HL-60 (cell line): Measurements from ENCODE around the gene CARD14.

ENCODE experiments used
- CTCF ChIP-seq: IDR thresholded peaks from one replicate; pipeline ENCODE4 v1.5.1; 2011; ENCODE audit warnings: low read length, control low read depth, inconsistent platforms; ENCODE audit not compliant: insufficient read depth
- GABPA ChIP-seq: IDR thresholded peaks from 2 replicates; pipeline ENCODE4 v1.6.1; 2012; ENCODE audit warnings: low read depth
- POLR2AphosphoS5 ChIP-seq: IDR thresholded peaks from 2 replicates; pipeline ENCODE4 v1.6.1; 2012; ENCODE audit warnings: low read depth
- SPI1 ChIP-seq: IDR thresholded peaks from 2 replicates; pipeline ENCODE4 v1.6.1; 2012; ENCODE audit warnings: low read depth, mild to moderate bottlenecking, borderline replicate concordance
- TF ChIP-seq, protein P1 (sequence below): IDR thresholded peaks from 2 replicates; pipeline ENCODE4 v1.6.1; 2012; ENCODE audit warnings: low read depth; ENCODE audit not compliant: insufficient replicate concordance

DNA sequence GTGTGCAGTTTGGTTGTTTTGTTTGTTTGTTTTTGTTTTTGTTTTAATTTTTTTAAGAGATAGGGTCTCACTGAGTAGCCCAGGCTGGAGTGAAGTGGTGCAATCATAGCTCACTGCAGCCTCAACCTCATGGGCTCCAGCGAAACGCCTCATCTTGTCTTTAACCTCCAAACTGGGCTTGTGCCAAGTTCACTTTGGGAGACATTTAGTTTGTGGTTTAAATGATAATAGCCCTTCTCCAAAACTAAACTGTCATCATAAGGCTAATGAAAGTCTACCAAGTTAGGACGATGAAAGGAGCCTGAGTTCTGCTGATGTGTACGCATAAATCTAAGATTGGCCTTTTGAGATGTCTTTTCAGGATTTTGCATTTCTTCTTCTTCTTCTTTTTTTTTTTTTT, 6.5 kb upstream of the CARD14 start:
- TF ChIP-seq CTCF (no peak), POLR2AphosphoS5 (no peak), GABPA (no peak), SPI1 (no peak)
- TF ChIP-seq, protein P1, sequence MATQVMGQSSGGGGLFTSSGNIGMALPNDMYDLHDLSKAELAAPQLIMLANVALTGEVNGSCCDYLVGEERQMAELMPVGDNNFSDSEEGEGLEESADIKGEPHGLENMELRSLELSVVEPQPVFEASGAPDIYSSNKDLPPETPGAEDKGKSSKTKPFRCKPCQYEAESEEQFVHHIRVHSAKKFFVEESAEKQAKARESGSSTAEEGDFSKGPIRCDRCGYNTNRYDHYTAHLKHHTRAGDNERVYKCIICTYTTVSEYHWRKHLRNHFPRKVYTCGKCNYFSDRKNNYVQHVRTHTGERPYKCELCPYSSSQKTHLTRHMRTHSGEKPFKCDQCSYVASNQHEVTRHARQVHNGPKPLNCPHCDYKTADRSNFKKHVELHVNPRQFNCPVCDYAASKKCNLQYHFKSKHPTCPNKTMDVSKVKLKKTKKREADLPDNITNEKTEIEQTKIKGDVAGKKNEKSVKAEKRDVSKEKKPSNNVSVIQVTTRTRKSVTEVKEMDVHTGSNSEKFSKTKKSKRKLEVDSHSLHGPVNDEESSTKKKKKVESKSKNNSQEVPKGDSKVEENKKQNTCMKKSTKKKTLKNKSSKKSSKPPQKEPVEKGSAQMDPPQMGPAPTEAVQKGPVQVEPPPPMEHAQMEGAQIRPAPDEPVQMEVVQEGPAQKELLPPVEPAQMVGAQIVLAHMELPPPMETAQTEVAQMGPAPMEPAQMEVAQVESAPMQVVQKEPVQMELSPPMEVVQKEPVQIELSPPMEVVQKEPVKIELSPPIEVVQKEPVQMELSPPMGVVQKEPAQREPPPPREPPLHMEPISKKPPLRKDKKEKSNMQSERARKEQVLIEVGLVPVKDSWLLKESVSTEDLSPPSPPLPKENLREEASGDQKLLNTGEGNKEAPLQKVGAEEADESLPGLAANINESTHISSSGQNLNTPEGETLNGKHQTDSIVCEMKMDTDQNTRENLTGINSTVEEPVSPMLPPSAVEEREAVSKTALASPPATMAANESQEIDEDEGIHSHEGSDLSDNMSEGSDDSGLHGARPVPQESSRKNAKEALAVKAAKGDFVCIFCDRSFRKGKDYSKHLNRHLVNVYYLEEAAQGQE: no peak
